K562 (cell line): ENCODE results near the gene SH3BP5. TPM values are rescaled to one million over a fixed set of nuclear protein-coding genes. Genes with fewer than 3 reads are reported as not detected.

Experiments used
- GATAD2A ChIP-seq: fragments of 450-650 bp; IDR thresholded peaks from 2 replicates; pipeline ENCODE4 v1.6.1; 2017
- HNRNPL ChIP-seq: fragments of 200-400 bp; formaldehyde crosslinking; IDR thresholded peaks from 2 replicates; pipeline ENCODE4 v1.6.1; 2017; ENCODE audit warnings: low read depth, mild to moderate bottlenecking, low read length
- ZNF431 ChIP-seq: sonication (generic); formaldehyde crosslinking; IDR thresholded peaks from 2 replicates; pipeline ENCODE4 v1.8.0; 2022; ENCODE audit warnings: mild to moderate bottlenecking, missing genetic modification reagents
- polyA plus RNA-seq, 8 experiments: library from polyadenylated mRNA; depleted of rRNA in 4 of 8; stranded (reverse) in 5 of 8; unstranded in 3 of 8; fragments of >200 nt; fragmentation: Nextera tagmentation in 2 of 8; fragmentation: Illumina TruSeq in 1 of 8; extraction: Ambion mirVana in 2 of 8; extraction: Trizol in 1 of 8; gene quantifications; 2 replicates each; pipeline versions ENCODE4 v1.2.1 to v1.2.3, GENCODE V29; 2011 to 2014; ENCODE audit warnings: inconsistent platforms in 1 of 8, missing spikeins in 1 of 8
- total RNA-seq, 7 experiments: library from RNA; depleted of rRNA in 6 of 7; stranded (reverse); fragments of >200 nt in 6 of 7; fragmentation: Illumina TruSeq in 2 of 7; extraction: Trizol in 2 of 7; gene quantifications; 2 replicates each; pipeline versions ENCODE4 v1.2.1 to v1.2.3, GENCODE V29; 2011 to 2021; ENCODE audit warnings: low replicate concordance in 1 of 7
- TF ChIP-seq, protein P1 (sequence below), 2 experiments: fragments of 450-650 bp in 1 of 2; sonication (generic) in 1 of 2; formaldehyde crosslinking in 1 of 2; IDR thresholded peaks; 2 replicates each; pipeline versions ENCODE4 v1.7.1 to v1.9.0; 2016 to 2022; ENCODE audit warnings: inconsistent platforms in 1 of 2, mild to moderate bottlenecking in 1 of 2, missing genetic modification reagents in 1 of 2
- TF ChIP-seq, protein P2 (sequence below): fragments of 250-450 bp; sonication (Bioruptor Pico); IDR thresholded peaks from 2 replicates; pipeline ENCODE4 v1.4.0; 2020; ENCODE audit warnings: borderline replicate concordance
- TF ChIP-seq, protein P3 (sequence below): fragments of 450-650 bp; IDR thresholded peaks from 2 replicates; pipeline ENCODE4 v1.6.1; 2016; ENCODE audit warnings: borderline replicate concordance

Gene SH3BP5
- total and polyA plus RNA-seq, 9 of the 15 experiments (the other 6 are each of a cell fraction or from before 2014, with no cell fraction given) = 2.9 to 29.0 (median 14.9) TPM

DNA sequence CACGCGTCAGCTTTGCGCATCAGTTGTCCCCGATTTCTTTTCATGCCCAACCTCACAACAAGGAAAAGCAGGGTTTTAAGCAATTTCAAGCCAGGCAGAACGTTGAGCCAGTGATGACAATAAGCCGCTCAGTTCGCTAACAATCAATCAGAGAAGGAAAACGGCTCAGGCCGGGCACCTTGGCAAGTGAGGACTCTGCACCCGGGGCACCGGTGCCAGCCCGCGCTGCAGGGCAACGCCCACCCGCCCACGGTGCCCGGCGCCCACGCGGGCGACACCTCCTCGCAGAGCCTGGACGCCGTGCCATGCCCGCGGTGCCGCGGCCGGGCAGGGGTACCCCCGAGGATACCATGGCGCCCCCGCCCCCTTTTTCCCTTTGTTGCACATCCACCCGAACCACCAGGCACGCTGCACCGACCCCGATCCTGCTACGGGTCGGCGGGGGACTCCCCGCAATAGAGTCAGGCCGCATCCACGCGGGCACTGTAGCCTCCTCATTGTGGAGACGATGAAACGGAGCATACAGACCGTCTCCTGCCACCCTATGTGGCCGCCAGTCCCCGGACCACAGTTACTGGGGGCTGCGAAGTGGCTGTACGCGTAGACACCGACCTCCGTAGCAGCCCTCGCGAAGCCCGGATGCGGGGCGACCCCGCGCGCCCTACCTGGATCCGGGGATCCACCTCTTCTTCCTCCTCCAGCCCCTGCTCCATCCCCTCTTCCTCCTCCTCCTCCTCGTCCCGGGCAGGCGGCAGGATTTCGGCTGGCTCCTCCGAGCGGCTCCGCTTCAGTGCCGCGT lies 581 bp downstream of the SH3BP5 start (continued):
- TF ChIP-seq GATAD2A = 0 out of 2 replicates have a peak, but pooled peaks have one; percentile 17
- TF ChIP-seq HNRNPL = peak; percentile 98
- TF ChIP-seq ZNF431 (CRISPR knock-in tag) = 0 out of 2 replicates have a peak, but pooled peaks have one; percentile 38
- TF ChIP-seq, protein P1, sequence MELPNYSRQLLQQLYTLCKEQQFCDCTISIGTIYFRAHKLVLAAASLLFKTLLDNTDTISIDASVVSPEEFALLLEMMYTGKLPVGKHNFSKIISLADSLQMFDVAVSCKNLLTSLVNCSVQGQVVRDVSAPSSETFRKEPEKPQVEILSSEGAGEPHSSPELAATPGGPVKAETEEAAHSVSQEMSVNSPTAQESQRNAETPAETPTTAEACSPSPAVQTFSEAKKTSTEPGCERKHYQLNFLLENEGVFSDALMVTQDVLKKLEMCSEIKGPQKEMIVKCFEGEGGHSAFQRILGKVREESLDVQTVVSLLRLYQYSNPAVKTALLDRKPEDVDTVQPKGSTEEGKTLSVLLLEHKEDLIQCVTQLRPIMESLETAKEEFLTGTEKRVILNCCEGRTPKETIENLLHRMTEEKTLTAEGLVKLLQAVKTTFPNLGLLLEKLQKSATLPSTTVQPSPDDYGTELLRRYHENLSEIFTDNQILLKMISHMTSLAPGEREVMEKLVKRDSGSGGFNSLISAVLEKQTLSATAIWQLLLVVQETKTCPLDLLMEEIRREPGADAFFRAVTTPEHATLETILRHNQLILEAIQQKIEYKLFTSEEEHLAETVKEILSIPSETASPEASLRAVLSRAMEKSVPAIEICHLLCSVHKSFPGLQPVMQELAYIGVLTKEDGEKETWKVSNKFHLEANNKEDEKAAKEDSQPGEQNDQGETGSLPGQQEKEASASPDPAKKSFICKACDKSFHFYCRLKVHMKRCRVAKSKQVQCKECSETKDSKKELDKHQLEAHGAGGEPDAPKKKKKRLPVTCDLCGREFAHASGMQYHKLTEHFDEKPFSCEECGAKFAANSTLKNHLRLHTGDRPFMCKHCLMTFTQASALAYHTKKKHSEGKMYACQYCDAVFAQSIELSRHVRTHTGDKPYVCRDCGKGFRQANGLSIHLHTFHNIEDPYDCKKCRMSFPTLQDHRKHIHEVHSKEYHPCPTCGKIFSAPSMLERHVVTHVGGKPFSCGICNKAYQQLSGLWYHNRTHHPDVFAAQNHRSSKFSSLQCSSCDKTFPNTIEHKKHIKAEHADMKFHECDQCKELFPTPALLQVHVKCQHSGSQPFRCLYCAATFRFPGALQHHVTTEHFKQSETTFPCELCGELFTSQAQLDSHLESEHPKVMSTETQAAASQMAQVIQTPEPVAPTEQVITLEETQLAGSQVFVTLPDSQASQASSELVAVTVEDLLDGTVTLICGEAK (IDR thresholded peaks at IDR 0.05) = 0 out of 2 replicates have a peak, but pooled peaks have one; percentile 30
- TF ChIP-seq, protein P1 (CRISPR knock-in tag; IDR thresholded peaks at IDR 0.05) = no peak
- TF ChIP-seq, protein P2, sequence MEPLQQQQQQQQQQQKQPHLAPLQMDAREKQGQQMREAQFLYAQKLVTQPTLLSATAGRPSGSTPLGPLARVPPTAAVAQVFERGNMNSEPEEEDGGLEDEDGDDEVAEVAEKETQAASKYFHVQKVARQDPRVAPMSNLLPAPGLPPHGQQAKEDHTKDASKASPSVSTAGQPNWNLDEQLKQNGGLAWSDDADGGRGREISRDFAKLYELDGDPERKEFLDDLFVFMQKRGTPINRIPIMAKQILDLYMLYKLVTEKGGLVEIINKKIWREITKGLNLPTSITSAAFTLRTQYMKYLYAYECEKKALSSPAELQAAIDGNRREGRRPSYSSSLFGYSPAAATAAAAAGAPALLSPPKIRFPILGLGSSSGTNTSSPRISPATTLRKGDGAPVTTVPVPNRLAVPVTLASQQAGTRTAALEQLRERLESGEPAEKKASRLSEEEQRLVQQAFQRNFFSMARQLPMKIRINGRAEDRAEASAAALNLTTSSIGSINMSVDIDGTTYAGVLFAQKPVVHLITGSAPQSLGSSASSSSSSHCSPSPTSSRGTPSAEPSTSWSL (CRISPR knock-in tag) = no peak
- TF ChIP-seq, protein P3, sequence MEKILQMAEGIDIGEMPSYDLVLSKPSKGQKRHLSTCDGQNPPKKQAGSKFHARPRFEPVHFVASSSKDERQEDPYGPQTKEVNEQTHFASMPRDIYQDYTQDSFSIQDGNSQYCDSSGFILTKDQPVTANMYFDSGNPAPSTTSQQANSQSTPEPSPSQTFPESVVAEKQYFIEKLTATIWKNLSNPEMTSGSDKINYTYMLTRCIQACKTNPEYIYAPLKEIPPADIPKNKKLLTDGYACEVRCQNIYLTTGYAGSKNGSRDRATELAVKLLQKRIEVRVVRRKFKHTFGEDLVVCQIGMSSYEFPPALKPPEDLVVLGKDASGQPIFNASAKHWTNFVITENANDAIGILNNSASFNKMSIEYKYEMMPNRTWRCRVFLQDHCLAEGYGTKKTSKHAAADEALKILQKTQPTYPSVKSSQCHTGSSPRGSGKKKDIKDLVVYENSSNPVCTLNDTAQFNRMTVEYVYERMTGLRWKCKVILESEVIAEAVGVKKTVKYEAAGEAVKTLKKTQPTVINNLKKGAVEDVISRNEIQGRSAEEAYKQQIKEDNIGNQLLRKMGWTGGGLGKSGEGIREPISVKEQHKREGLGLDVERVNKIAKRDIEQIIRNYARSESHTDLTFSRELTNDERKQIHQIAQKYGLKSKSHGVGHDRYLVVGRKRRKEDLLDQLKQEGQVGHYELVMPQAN = peak; percentile 42; the same call in 1 of the 2 replicates
- TF ChIP-seq, all 486 proteins: peak for 32
